Transverse colon (tissue), 4 donors: ENCODE data around the gene ARHGEF16. TPM values are rescaled to one million over a fixed set of nuclear protein-coding genes. Genes with fewer than 3 reads are reported as not detected.

Experiments
- DNase-seq: peaks from one replicate; pipeline ENCODE4 v3.0.0-alpha.2; 2019
- H3K27ac ChIP-seq, 4 donors: fragments of 200-600 bp; sonication (generic); 2 replicates each; pipeline ENCODE4 v1.5.1; 2016 to 2018; ENCODE audit warnings: inconsistent platforms in 4 of 4
- H3K27me3 ChIP-seq: fragments of 200-600 bp; sonication (generic); 2 replicates; pipeline ENCODE4 v1.5.1; 2017; ENCODE audit warnings: inconsistent platforms
- H3K36me3 ChIP-seq, 4 donors: fragments of 200-600 bp; sonication (generic); 2 replicates each; pipeline ENCODE4 v1.5.1; 2017 to 2019; ENCODE audit warnings: inconsistent platforms in 4 of 4
- H3K4me1 ChIP-seq, 4 donors: fragments of 200-600 bp; sonication (generic); 2 replicates each; pipeline ENCODE4 v1.5.1; 2017 to 2020; ENCODE audit warnings: inconsistent platforms in 4 of 4
- H3K4me3 ChIP-seq, 4 donors: fragments of 200-600 bp; sonication (generic); 1 replicate in 1 of 4; 2 replicates in 3 of 4; pipeline versions ENCODE4 v1.5.1 to v1.6.1; 2017 to 2019; ENCODE audit warnings: inconsistent platforms in 4 of 4
- H3K9me3 ChIP-seq, 2 donors: fragments of 200-600 bp; sonication (generic); 2 replicates each; pipeline ENCODE4 v1.5.1; 2017 to 2019; ENCODE audit warnings: inconsistent platforms in 2 of 2
- EP300 ChIP-seq: sonication (generic); formaldehyde crosslinking; IDR thresholded peaks from one replicate; pipeline ENCODE4 v1.6.1; 2017; ENCODE audit warnings: antibody characterized with exemption, low read depth
- POLR2A ChIP-seq: fragments of 450-650 bp; IDR thresholded peaks from one replicate; pipeline ENCODE4 v1.6.1; 2016; ENCODE audit warnings: antibody characterized with exemption, mild to moderate bottlenecking, moderate library complexity
- POLR2AphosphoS5 ChIP-seq, 3 donors: sonication (generic); formaldehyde crosslinking; IDR thresholded peaks; one replicate each; pipeline ENCODE4 v1.6.1; 2016; ENCODE audit warnings: antibody characterized with exemption in 3 of 3
- WGBS, 2 donors: methylation state at CpG; one replicate each; pipeline ENCODE4 v1.1.5; 2018; ENCODE audit warnings: low coverage in 1 of 2; 5-methylcytosine and 5-hydroxymethylcytosine counted together
- in situ Hi-C, 4 donors: fragments of 200-750 bp; cut with MboI; loops; one replicate each; pipeline versions ENCODE4 v1.15.0 to v1.15.1; 2017; ENCODE audit warnings: low sequenced_read_pairs in 3 of 4, low pct_ligation_motif_present in 1 of 4, low pct_unique_long_range_greater_than_20kb in 1 of 4
- intact Hi-C: fragments of 100-400 bp; cut with DNase I; formaldehyde crosslinking; loops from one replicate; pipeline ENCODE4 v1.15.1; 2023; ENCODE audit warnings: low total_unique reads
- total RNA-seq, 4 donors: library from RNA; depleted of rRNA; stranded (reverse); fragments of >200 nt; gene quantifications; one replicate each; pipeline ENCODE4 v1.1.0, GENCODE V29; 2016
- TF ChIP-seq, protein P1 (sequence below), 5 experiments: fragments of 200-600 bp in 3 of 5; fragments of 450-650 bp in 2 of 5; sonication (generic) in 3 of 5; IDR thresholded peaks; 1 replicate in 2 of 5; 2 replicates in 3 of 5; pipeline ENCODE4 v1.5.1; 2016 to 2017; ENCODE audit warnings: antibody characterized with exemption in 5 of 5, inconsistent platforms in 3 of 5, mild to moderate bottlenecking in 2 of 5, moderate library complexity in 1 of 5

Gene ARHGEF16
- total RNA-seq, 4 donors from 2014 or later, result 104 to 240 (median 145) TPM

DNA sequence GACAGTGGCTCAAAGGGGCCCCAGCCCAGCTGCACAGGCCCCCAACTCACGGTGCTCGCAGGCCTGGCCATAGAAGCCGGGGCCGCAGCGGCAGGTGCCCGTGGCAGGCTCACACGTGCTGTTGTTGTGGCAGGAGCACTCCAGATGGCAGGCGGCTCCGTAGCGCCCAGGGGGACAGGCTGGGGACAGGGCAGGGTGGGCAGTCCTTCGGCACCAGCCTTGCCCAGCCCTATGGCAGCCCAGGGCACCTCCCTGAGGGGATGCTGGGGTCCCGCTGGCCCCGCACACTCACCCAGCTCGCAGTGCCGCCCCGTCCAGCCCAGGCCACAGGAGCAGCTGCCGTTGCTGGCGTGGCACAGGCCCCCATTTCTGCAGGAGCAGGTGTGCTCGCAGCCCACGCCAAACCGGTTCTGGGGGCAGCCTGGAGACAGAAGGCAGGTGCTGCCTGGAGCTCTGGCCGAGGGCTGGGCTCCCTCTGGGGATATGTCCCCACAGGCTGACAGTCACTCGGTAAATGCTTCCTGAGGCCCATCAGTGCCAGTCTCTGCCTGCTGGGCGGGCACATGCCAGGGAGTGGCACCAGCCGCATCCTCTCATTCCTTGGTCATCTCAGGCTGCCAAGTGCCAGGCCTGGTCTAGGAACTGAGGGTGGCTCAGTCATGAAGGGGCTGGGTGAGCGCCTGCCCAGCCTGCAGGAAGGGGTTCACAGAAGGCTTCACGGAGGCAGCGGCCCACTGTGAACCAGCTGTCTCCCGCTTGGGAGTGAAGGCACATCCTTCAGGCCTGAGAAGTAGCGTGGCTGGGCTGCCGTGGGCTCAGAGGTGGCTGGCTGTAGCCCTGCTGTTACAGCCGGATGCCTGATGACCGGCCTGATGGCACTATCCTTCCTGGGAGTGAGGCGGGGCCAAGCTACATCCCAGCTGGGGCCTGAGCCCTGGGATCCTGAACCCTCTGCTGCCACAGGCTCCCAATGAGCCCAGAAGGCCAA is 40.1 kb downstream of the ARHGEF16 start:
- peaks cover 0 to 8% (median 2%) of the 10 kb centered on the region in 4 donors for H3K4me1 ChIP-seq
- in situ Hi-C loops (no loop called here), intact Hi-C loops (loop anchor here (5.0 kb wide), 1 partner anchor 123 kb away; no protein-coding TSS in a partner anchor)
- no peaks in the 10 kb centered on the region for H3K27me3 ChIP-seq
- no peak for TF ChIP-seq POLR2A
- TF ChIP-seq EP300, result no peak
- TF ChIP-seq, protein P1, sequence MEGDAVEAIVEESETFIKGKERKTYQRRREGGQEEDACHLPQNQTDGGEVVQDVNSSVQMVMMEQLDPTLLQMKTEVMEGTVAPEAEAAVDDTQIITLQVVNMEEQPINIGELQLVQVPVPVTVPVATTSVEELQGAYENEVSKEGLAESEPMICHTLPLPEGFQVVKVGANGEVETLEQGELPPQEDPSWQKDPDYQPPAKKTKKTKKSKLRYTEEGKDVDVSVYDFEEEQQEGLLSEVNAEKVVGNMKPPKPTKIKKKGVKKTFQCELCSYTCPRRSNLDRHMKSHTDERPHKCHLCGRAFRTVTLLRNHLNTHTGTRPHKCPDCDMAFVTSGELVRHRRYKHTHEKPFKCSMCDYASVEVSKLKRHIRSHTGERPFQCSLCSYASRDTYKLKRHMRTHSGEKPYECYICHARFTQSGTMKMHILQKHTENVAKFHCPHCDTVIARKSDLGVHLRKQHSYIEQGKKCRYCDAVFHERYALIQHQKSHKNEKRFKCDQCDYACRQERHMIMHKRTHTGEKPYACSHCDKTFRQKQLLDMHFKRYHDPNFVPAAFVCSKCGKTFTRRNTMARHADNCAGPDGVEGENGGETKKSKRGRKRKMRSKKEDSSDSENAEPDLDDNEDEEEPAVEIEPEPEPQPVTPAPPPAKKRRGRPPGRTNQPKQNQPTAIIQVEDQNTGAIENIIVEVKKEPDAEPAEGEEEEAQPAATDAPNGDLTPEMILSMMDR (IDR thresholded peaks at IDR 0.05), result no peak
- no peak for TF ChIP-seq POLR2AphosphoS5 (IDR thresholded peaks at IDR 0.05)
- WGBS, 2 donors, result 77% methylated on average over 27 of the region's 34 CpGs; no CpG with 5 or more reads in 1 of the 2 donors
- DNase-seq, result no peak
- H3K27ac ChIP-seq, result no peak overlapping the region
- H3K36me3 ChIP-seq, result no peaks in the 10 kb centered on the region
- H3K4me3 ChIP-seq, result no peak overlapping the region
- no peaks in the 10 kb centered on the region for H3K9me3 ChIP-seq

DNA sequence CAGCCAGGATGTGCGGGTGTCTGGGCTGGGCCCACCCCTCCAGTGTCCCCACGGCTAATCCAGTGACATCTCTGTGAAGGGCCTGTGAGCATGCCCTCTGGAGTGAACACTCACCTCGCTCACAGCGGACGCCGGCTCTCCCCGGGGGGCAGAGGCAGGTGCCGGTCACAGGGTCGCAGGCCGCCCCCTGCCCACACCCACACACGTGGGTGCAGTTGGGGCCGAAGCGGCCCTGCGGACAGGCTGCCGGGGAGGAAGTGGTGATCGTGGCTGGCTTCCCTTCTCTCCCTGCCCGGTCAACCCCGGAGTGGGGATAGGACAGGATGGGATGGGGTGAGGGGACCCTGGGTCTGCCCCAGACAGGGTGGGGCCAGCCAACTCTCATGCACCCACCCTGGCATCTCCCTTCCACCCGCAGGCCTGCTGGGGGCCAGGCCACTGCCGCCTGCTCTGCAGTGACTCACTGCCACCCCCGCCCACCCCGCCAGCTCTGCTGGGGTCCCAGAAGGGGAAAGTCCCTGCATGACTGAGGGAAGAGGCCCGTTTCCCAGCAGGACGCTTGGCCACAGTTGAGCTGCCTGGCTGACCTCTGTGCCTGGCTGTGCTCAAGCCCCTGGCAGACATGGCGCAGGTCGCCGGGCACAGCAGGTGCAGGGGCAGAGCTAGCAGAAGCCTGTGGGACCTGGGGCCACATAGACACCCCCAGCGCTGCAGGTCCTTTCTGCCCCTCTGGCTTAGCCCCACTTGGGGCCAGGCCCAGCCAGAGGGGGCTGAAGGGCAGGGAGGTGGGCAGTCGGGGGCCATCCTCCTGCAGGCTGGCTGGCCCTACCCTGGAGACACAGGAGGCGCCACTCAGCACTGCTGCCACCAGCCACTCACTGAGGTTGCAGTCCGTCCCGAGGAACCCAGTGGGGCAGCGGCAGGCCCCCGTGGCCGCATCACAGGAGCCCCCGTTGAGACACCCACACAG is 41.6 kb downstream of the ARHGEF16 start:
- intact Hi-C loops, result no loop called here
- H3K27me3 ChIP-seq, result no peaks in the 10 kb centered on the region
- in situ Hi-C loops, result no loop called here
- H3K27ac ChIP-seq, result no peak overlapping the region
- WGBS, 2 donors, result 79% methylated on average over 27 of the region's 36 CpGs; no CpG with 5 or more reads in 1 of the 2 donors
- TF ChIP-seq EP300, result no peak
- no peak for TF ChIP-seq POLR2A
- TF ChIP-seq, protein P1 (IDR thresholded peaks at IDR 0.05), result no peak
- TF ChIP-seq POLR2AphosphoS5 (IDR thresholded peaks at IDR 0.05), result no peak
- no peaks in the 10 kb centered on the region for H3K36me3 ChIP-seq
- no peak for DNase-seq
- H3K9me3 ChIP-seq, result no peaks in the 10 kb centered on the region
- peaks cover 0 to 7% (median 2%) of the 10 kb centered on the region in 4 donors for H3K4me1 ChIP-seq
- no peak overlapping the region for H3K4me3 ChIP-seq

DNA sequence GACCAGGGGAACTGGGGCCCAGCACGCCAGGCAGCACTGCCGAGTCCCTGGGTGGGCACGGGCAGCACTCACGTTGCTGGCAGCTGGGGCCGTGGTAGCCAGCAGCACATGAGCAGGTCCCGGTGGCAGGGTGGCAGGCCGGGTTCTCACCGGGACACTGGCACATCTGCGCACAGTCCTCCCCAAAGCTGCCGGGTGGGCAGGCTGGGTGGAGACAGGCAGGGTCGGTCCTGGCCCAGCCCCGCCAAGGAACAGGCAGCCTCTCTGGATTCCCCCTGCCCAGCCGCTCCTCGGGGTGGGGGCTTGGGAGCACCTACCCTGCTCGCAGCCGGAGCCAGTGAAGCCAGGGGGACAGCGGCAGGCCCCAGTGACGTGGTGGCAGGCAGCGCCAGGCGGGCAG is 42.5 kb downstream of the ARHGEF16 start:
- in situ Hi-C loops, result no loop called here
- no peaks in the 10 kb centered on the region for H3K4me1 ChIP-seq
- no peaks in the 10 kb centered on the region for H3K27me3 ChIP-seq
- no peaks in the 10 kb centered on the region for H3K9me3 ChIP-seq
- intact Hi-C loops, result no loop called here
- 87% methylated on average over 11 of the region's 20 CpGs; no CpG with 5 or more reads in 1 of the 2 donors for WGBS, 2 donors
- no peaks in the 10 kb centered on the region for H3K36me3 ChIP-seq
- no peak for DNase-seq
- TF ChIP-seq EP300, result no peak
- no peak for TF ChIP-seq POLR2AphosphoS5 (IDR thresholded peaks at IDR 0.05)
- no peak for TF ChIP-seq POLR2A
- H3K27ac ChIP-seq, result no peak overlapping the region
- H3K4me3 ChIP-seq, result no peak overlapping the region

DNA sequence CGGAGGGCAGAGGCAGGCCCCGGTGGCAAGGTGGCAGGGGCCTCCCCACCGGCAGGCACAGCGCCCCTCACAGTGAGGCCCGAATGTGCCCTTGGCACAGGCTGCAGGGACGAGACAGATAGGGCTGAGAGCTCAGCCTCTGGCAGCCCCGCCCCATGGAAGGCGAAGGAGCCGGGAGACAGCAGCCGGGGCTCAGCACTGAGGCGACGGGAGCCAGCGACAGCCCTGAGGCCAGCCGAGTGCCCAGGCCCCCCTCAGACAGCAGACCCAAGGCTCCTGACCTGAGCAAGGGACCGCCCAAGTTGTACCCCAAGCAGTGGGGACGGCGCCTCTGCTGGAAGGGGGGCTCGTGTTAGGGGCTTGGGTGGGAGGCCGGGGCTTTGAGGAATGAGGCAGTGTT is 43.1 kb downstream of the ARHGEF16 start:
- no peak for DNase-seq
- no peak overlapping the region for H3K27ac ChIP-seq
- intact Hi-C loops (no loop called here), in situ Hi-C loops (no loop called here)
- TF ChIP-seq EP300 (no peak), POLR2AphosphoS5 (IDR thresholded peaks at IDR 0.05) (no peak), POLR2A (no peak)
- TF ChIP-seq, protein P1 (IDR thresholded peaks at IDR 0.05), result no peak
- 75% methylated on average over 6 of the region's 19 CpGs; no CpG with 5 or more reads in 1 of the 2 donors for WGBS, 2 donors
- no peaks in the 10 kb centered on the region for H3K9me3 ChIP-seq
- H3K4me3 ChIP-seq, result no peak overlapping the region
- no peaks in the 10 kb centered on the region for H3K36me3 ChIP-seq
- no peaks in the 10 kb centered on the region for H3K27me3 ChIP-seq
- H3K4me1 ChIP-seq, result no peaks in the 10 kb centered on the region
